RPMI7951 (cell line): ENCODE data around the gene SCO2. TPM values are rescaled to one million over a fixed set of nuclear protein-coding genes. Genes with fewer than 3 reads are reported as not detected.

ENCODE experiments used
- DNase-seq: peaks from one replicate; pipeline ENCODE4 v3.0.0-alpha.2; 2012; ENCODE audit warnings: low read depth
- total RNA-seq: library from RNA; depleted of rRNA; stranded (reverse); fragments of >200 nt; shearing (Covaris generic); gene quantifications from 2 replicates; pipeline ENCODE4 v1.2.3, GENCODE V29; 2014

SCO2 gene
- total RNA-seq, 1 experiment from 2014 or later = 5.0 TPM

GRCh38 chr22:50502628-50503474 lies 22.5 kb downstream of the SCO2 start:
- no peak for DNase-seq

GRCh38 chr22:50502096-50502495 lies 23.3 kb downstream of the SCO2 start:
- no peak for DNase-seq

DNA sequence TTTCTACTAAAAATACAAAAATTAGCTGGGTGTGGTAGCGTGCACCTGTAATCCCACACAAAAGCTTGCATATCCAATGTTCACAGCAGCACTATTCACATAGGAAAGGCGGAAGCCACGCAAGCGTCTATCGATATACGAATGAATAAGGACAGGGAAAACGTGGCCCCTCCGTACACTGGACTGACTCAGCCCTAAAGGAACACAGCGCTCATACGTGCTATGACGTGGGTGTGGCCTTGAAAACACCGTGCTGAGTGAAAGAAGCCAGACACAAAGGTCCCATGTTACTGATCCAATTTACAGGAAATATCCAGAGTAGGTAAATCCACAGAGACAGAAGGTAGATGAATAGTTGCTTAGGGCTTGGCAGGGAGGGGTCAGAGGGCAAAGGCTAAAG lies 24.9 kb downstream of the SCO2 start:
- DNase-seq = no peak

GRCh38 chr22:50498322-50498890 lies 27.0 kb downstream of the SCO2 start:
- DNase-seq = peak; percentile 67

DNA sequence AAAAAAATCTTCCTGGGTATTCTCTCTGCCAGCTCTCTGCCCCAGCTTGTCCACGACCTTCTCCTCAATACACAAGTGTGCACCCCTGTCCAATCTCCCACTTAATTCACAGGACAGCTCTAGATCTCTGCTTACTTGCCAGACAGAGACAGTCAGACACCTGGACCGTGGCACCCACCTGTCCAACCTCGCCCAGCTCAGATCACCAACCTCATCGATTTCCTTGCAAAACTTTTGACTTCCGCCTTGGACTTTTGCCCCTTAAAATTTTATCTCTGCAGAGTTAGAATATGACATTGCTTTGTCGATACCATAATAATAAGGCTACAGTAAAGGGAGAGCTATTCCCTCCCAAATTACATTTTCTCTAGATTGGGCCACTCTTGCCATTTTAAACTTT lies 28.3 kb downstream of the SCO2 start:
- DNase-seq = no peak

DNA sequence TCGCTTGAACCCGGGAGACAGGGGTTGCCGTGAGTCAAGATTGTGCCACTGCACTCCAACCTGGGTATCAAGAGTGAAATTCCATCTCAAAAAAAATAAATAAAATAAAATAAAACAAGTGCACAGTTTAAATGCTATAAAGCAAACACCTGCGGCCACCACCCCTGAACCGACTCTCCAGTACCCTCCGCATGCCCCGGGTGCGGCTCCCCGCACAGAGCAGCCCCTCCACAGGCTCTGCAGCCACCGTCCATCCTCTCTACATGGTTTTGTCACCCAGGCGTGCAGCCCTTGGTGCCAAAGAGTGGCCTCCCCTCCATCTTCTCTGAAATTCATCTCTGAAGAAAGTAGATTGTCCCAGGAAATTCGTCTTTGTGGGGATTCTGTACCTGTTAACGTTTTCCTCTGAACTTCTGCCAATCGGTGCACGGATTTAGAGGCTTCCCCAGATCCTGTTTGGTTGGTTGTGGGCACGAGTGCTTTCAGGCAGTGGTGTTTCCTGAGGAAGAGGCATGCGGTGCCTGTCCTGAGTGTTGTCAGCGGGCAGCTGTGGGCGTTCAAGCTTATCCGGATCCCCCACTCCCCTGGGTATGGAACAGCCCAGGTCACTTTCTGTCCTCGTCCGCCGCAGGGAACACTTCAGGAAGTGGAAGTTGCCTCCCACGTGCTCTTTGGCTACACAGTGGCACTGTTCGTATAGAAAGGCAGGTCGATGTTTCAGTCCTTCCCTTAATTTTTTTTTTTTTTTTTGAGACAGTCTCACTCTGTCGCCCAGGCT lies 34.7 kb downstream of the SCO2 start:
- DNase-seq = no peak

GRCh38 chr22:50489363-50490243 lies 35.8 kb downstream of the SCO2 start:
- no peak for DNase-seq

DNA sequence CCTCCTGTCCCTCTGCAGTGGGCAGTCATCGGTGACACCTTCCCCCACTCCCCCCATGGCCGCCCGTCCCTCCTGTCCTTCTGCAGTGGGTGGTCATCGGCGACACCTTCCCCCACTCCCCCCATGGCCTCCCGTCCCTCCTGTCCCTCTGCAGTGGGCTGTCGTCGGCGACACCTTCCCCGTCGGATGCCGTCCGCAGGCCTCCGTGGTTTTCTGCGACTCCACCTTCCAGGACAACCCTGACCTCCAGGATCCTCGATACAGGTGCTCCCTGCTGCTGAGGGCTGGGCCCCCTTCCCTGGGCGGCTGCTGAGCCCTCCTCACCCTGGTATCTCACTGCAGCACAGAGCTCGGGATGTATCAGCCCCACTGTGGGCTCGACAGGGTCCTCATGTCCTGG lies 36.5 kb downstream of the SCO2 start:
- no peak for DNase-seq

DNA sequence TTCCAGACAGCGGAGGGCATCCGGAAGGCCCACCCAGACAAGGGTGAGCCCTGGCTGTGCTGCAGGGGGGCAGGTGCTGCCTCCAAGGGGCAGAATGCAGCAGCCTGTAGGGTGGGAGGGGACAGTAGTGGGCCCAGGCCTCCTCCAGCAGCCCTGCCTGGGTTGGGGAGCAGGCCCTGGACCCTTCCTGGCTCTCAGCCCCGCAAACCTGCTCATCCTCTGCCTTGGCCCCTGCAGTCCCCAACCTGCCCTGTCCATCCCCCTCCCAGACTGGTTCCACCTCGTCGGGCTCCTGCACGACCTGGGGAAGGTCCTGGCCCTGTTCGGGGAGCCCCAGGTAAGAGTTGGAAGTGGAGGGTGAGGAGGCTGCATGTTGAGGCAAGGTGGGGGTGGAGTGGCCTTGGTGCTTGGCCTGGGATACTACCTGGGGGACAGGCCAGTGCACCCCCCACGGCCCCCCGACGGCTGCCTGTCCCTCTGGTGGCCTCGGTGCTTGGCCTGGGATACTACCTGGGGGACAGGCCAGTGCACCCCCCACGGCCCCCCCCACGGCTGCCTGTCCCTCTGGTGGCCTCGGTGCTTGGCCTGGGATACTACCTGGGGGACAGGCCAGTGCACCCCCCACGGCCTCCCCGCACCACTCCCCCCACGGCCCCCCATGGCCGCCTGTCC lies 37.3 kb downstream of the SCO2 start:
- DNase-seq = no peak

GRCh38 chr22:50487290-50488005 lies 38.0 kb downstream of the SCO2 start:
- no peak for DNase-seq

- DNase-seq = peak; percentile 48
These were observed 38.7 kb downstream of the SCO2 start, which contains the start of gene MIOX for GRCh38 chr22:50486561-50487289. Gene MIOX, plus strand, starts transcription at chr22:50486859. Its CDS starts 39 bp downstream, at chr22:50486898.

GRCh38 chr22:50485221-50486131 lies 39.9 kb downstream of the SCO2 start:
- DNase-seq = peak; percentile 34

GRCh38 chr22:50483977-50484853 lies 41.2 kb downstream of the SCO2 start:
- DNase-seq = no peak

DNA sequence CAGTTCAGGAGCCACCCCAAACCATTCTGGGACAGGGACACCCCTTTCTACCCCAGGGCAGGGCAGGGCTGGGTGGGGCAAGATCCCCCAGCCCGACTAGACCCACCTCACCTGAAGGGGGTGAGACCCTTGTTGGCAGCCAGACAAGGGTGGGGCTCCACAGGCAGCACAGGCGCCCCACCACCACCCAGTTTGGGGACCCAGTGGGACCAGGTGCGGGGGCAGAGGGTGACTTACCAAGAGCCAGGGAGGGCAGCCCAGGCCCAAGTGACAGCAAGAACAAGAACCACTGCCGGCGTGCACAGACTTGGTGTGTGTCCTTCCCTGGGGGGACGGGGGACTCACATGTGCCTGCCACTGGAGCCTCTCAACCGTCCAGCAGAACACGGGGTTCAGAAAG lies 41.8 kb downstream of the SCO2 start:
- no peak for DNase-seq

GRCh38 chr22:50483106-50483505 lies 42.3 kb downstream of the SCO2 start:
- no peak for DNase-seq

DNA sequence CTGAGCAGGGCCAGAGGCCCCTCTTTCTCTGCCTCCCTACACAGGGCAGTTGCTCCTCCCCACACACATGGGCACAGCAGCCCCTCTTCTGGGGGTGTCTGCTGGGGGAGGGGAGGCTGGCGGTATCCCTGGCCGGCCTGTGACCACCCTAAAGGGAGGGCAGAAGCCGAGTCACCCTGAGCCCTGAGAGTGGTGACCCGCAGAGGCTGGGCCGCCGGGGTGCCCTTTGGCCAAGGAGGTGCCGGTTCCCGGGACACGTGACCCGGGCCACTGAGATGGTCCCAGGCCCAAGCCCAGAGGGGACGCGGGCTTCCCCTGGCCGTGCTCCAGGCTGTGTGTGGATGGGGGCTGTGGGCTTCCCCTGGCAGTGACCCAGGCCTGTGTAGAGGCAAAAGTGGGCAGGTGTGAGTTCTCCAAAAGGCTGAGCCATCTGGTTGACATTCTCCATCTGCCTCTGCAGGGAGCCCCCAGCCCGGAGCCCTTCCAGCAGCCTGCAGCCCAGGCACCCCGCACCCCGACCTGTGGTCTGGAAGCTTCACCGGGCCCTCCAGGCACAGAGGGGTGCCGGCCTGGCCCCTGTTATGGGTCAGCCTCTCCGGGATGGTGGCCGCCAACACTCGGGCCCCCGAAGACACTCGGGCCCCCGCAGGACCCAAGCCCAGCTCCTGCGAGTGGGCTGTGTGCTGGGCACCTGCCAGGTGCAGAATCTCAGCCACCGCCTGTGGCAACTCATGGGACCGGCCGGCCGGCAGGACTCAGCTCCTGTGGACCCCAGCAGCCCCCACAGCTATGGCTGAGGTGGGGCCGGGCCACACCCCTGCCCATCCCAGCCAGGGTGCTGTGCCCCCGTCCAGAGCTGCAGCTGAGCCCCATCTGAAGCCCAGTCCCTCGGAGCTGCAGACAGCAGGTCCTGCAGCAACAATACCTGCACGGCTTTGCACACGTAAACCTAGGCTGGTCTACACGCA lies 43.0 kb downstream of the SCO2 start:
- DNase-seq = no peak
